ENCODE measurements around the gene KDM4C.

- TF ChIP-seq CTCF (optimal IDR thresholded peaks at IDR 0.05 in 1 of 3, IDR thresholded peaks at IDR 0.05 in 1 of 3, conservative IDR thresholded peaks at IDR 0.05 in 1 of 3; ENCODE audit: extremely low read depth in 1 of 3, insufficient read depth in 2 of 3, low read length in 3 of 3), result no peak
- no peak for TF ChIP-seq EZH2 (IDR thresholded peaks at IDR 0.05; ENCODE audit: low read length)
Observed at GRCh38 chr9:7146582-7146981, 388.8 kb downstream of the KDM4C start.
